Measurements from ENCODE around the gene ASTN2. TPM values are rescaled to one million over a fixed set of nuclear protein-coding genes. Genes with fewer than 3 reads are reported as not detected.

ASTN2 gene
- total and polyA plus RNA-seq, 2 donors (not counting 3 experiments of a cell fraction or from before 2014, with no cell fraction given): 1.0 to 1.9 TPM

- FAIRE-seq: no peak
Observed at GRCh38 chr9:117315236-117315635, 99.6 kb downstream of the ASTN2 start.

More at GRCh38 chr9:117315236-117315635, 99.6 kb downstream of the ASTN2 start:
- peaks cover 5% of the 10 kb centered on the region for H3K9me3 ChIP-seq (replicated peaks; ENCODE audit: control insufficient read depth, insufficient read depth, low read length)
- no peaks in the 10 kb centered on the region for H3K27me3 ChIP-seq (ENCODE audit: control insufficient read depth in 2 of 2, insufficient read depth in 2 of 2, low read length in 2 of 2)
- no peak overlapping the region for H3K27ac ChIP-seq (ENCODE audit: insufficient read depth, low read depth, low read length)
- no peak overlapping the region for H3K4me3 ChIP-seq (replicated peaks in 1 of 3; ENCODE audit: insufficient read depth in 1 of 3, low read depth in 1 of 3, low read length in 3 of 3)
- no peak for DNase-seq (ENCODE audit: low read depth, low spot score)
- CTCF ChIA-PET: no interaction called here
- dilution Hi-C loops (cut with MboI; ENCODE audit: extremely low pct_ligation_motif_present, low sequenced_read_pairs): no loop called here
- BruUV-seq (replicated peaks): no TSS peak
- H3K4me2 ChIP-seq (ENCODE audit: insufficient read depth, low read length): no peak overlapping the region
- H3K9ac ChIP-seq (replicated peaks; ENCODE audit: extremely low read depth, insufficient read depth, low read length): no peak overlapping the region
- no peaks in the 10 kb centered on the region for H4K20me1 ChIP-seq (replicated peaks; ENCODE audit: control insufficient read depth, extremely low read depth, insufficient read depth, low read length)
- H3K36me3 ChIP-seq (ENCODE audit: control insufficient read depth in 2 of 2, extremely low read depth in 1 of 2, insufficient read depth in 2 of 2, low read length in 2 of 2): no peaks in the 10 kb centered on the region
- intact Hi-C loops (cut with micrococcal nuclease): no loop called here
- H3K4me1 ChIP-seq (ENCODE audit: control insufficient read depth, extremely low read depth, insufficient read depth, low read length): no peaks in the 10 kb centered on the region
- POLR2A ChIA-PET: no interaction called here
- TF ChIP-seq GATA2 (IDR thresholded peaks at IDR 0.05; ENCODE audit: insufficient read depth, insufficient read length, low read depth, low read length) (no peak), EZH2 (IDR thresholded peaks at IDR 0.05; ENCODE audit: borderline replicate concordance, low read depth, low read length, severe bottlenecking) (no peak), FOS (IDR thresholded peaks at IDR 0.05; ENCODE audit: borderline replicate concordance, insufficient read depth, low read length) (no peak), CTCF (IDR thresholded peaks at IDR 0.05; ENCODE audit: extremely low read depth in 1 of 2, insufficient read depth in 1 of 2, low read depth in 1 of 2, low read length in 2 of 2) (no peak), MAX (IDR thresholded peaks at IDR 0.05; ENCODE audit: insufficient read depth, insufficient read length) (no peak), POLR2AphosphoS5 (IDR thresholded peaks at IDR 0.05; ENCODE audit: insufficient read depth, low read depth, low read length) (no peak), MYC (IDR thresholded peaks at IDR 0.05; ENCODE audit: low read depth, low read length) (no peak), POLR2A (IDR thresholded peaks at IDR 0.05; ENCODE audit: low read depth, low read length) (no peak)
- H3K79me2 ChIP-seq (ENCODE audit: control insufficient read depth, insufficient read depth, low read length): no peaks in the 10 kb centered on the region
- H2AFZ ChIP-seq (ENCODE audit: low read depth, low read length): no peak overlapping the region
- H3K9me1 ChIP-seq (replicated peaks; ENCODE audit: control insufficient read depth, extremely low read depth, insufficient read depth, low read length): no peaks in the 10 kb centered on the region

Data from endothelial cell of umbilical vein (primary cell).